NCI-H2081 treated with DMSO at 0.1 percent for 48 hours (cell line): Measurements from ENCODE around the gene IL16.
"Not testable (repeated sequence)": the region's sequence is repeated elsewhere in the genome, so short reads cannot be mapped to it uniquely, and the experiment has no call there.

Source experiments
- DNase-seq: peaks from one replicate; lab custom pipeline; 2025; lab: John Stamatoyannopoulos, UW

IL16 gene

GRCh38 chr15:81337713-81338157, 141.1 kb downstream of the IL16 start:
- no peak for DNase-seq

- DNase-seq: no peak
Observed at GRCh38 chr15:81338170-81339007, 141.7 kb downstream of the IL16 start.

GRCh38 chr15:81339321-81339720, 142.6 kb downstream of the IL16 start:
- DNase-seq: no peak

GRCh38 chr15:81339851-81340250, 143.2 kb downstream of the IL16 start:
- no peak for DNase-seq

GRCh38 chr15:81341351-81341750, 144.7 kb downstream of the IL16 start:
- DNase-seq: no peak

- no peak for DNase-seq
Observed at GRCh38 chr15:81343371-81343770, 146.7 kb downstream of the IL16 start.

- no peak for DNase-seq
Observed at GRCh38 chr15:81346611-81347010, 149.9 kb downstream of the IL16 start.

GRCh38 chr15:81347910-81348309, 151.2 kb downstream of the IL16 start:
- DNase-seq: no peak

- DNase-seq: not testable (repeated sequence)
Observed at GRCh38 chr15:81348691-81349090, 152.0 kb downstream of the IL16 start.

GRCh38 chr15:81349271-81349670, 152.6 kb downstream of the IL16 start:
- DNase-seq: no peak

GRCh38 chr15:81351651-81352050, 155.0 kb downstream of the IL16 start:
- no peak for DNase-seq

- DNase-seq: no peak
Observed at GRCh38 chr15:81356252-81356651, 159.6 kb downstream of the IL16 start.

- no peak for DNase-seq
Observed at GRCh38 chr15:81357180-81357686, 160.6 kb downstream of the IL16 start.

GRCh38 chr15:81358248-81358647, 161.6 kb downstream of the IL16 start:
- DNase-seq: no peak

GRCh38 chr15:81360491-81360890, 163.8 kb downstream of the IL16 start:
- no peak for DNase-seq

- no peak for DNase-seq
Observed at GRCh38 chr15:81361891-81362290, 165.2 kb downstream of the IL16 start.

- no peak for DNase-seq
Observed at GRCh38 chr15:81362790-81363189, 166.1 kb downstream of the IL16 start.

GRCh38 chr15:81363276-81363675, 166.6 kb downstream of the IL16 start:
- no peak for DNase-seq
